HepG2 (cell line): ENCODE measurements around the gene PPP1CC. TPM values are rescaled to one million over a fixed set of nuclear protein-coding genes. Genes with fewer than 3 reads are reported as not detected.

ENCODE experiments used
- ARNTL ChIP-seq: sonication (generic); formaldehyde crosslinking; IDR thresholded peaks from 2 replicates; pipeline ENCODE4 v1.4.0; 2020; ENCODE audit warnings: mild to moderate bottlenecking, missing genetic modification reagents
- BRF2 ChIP-seq: sonication (generic); formaldehyde crosslinking; IDR thresholded peaks from 2 replicates; pipeline ENCODE4 v1.8.1; 2022; ENCODE audit warnings: mild to moderate bottlenecking, missing genetic modification reagents
- ETV5 ChIP-seq: IDR thresholded peaks from 2 replicates; pipeline ENCODE4 v1.6.1; 2018; ENCODE audit warnings: missing biosample characterization, missing genetic modification reagents, inconsistent platforms, borderline replicate concordance
- FIP1L1 ChIP-seq: fragments of 200-400 bp; formaldehyde crosslinking; IDR thresholded peaks from 2 replicates; pipeline ENCODE4 v1.6.1; 2018; ENCODE audit warnings: low read depth, mild to moderate bottlenecking, low read length, moderate library complexity, borderline replicate concordance; ENCODE audit not compliant: insufficient read depth
- HNRNPL ChIP-seq: fragments of 200-400 bp; formaldehyde crosslinking; IDR thresholded peaks from 2 replicates; pipeline ENCODE4 v1.6.1; 2017; ENCODE audit warnings: mild to moderate bottlenecking, low read depth, low read length
- KAT8 ChIP-seq: IDR thresholded peaks from 2 replicates; pipeline ENCODE4 v1.6.1; 2016; ENCODE audit warnings: missing genetic modification reagents, missing compliant biosample characterization
- KDM5B ChIP-seq: sonication (generic); formaldehyde crosslinking; IDR thresholded peaks from 2 replicates; pipeline ENCODE4 v1.4.0; 2020; ENCODE audit warnings: missing genetic modification reagents, mild to moderate bottlenecking, borderline replicate concordance
- MAX ChIP-seq: IDR thresholded peaks from 2 replicates; pipeline ENCODE4 v1.6.1; 2012; ENCODE audit warnings: inconsistent platforms
- MXD1 ChIP-seq: sonication (generic); formaldehyde crosslinking; IDR thresholded peaks from 2 replicates; pipeline ENCODE4 v1.4.0; 2020; ENCODE audit warnings: mild to moderate bottlenecking, missing genetic modification reagents
- NBN ChIP-seq: fragments of 450-650 bp; conservative IDR thresholded peaks from 2 replicates; pipeline ENCODE4 v1.6.1; 2017
- PHF20 ChIP-seq: sonication (generic); formaldehyde crosslinking; IDR thresholded peaks from 2 replicates; pipeline ENCODE4 v1.5.0; 2020; ENCODE audit warnings: mild to moderate bottlenecking, missing genetic modification reagents
- RELA ChIP-seq: sonication (generic); formaldehyde crosslinking; IDR thresholded peaks from 2 replicates; pipeline ENCODE4 v1.4.0; 2020; ENCODE audit warnings: missing genetic modification reagents
- SALL1 ChIP-seq: sonication (generic); formaldehyde crosslinking; IDR thresholded peaks from 2 replicates; pipeline ENCODE4 v1.8.0; 2022; ENCODE audit warnings: mild to moderate bottlenecking, missing genetic modification reagents
- SMARCE1 ChIP-seq: fragments of 450-650 bp; IDR thresholded peaks from 2 replicates; pipeline ENCODE4 v1.6.1; 2017; ENCODE audit warnings: borderline replicate concordance
- TCF12 ChIP-seq, 2 experiments: fragments of 450-650 bp in 1 of 2; sonication (generic) in 1 of 2; formaldehyde crosslinking in 1 of 2; IDR thresholded peaks; 2 replicates each; pipeline versions ENCODE4 v1.6.1 to v1.8.0; 2017 to 2022; ENCODE audit warnings: antibody characterized with exemption in 1 of 2, mild to moderate bottlenecking in 1 of 2, missing genetic modification reagents in 1 of 2, moderate library complexity in 1 of 2
- TEAD2 ChIP-seq: sonication (generic); formaldehyde crosslinking; IDR thresholded peaks from 2 replicates; pipeline ENCODE4 v1.9.0; 2021; ENCODE audit warnings: missing genetic modification reagents
- THAP11 ChIP-seq: IDR thresholded peaks from 2 replicates; pipeline ENCODE4 v1.6.1; 2016; ENCODE audit warnings: missing biosample characterization, missing genetic modification reagents
- THAP9 ChIP-seq: sonication (generic); formaldehyde crosslinking; IDR thresholded peaks from 2 replicates; pipeline ENCODE4; 2020; ENCODE audit warnings: missing genetic modification reagents, mild to moderate bottlenecking, borderline replicate concordance
- ZNF547 ChIP-seq: sonication (generic); formaldehyde crosslinking; IDR thresholded peaks from 2 replicates; pipeline ENCODE4 v1.5.1; 2020; ENCODE audit warnings: mild to moderate bottlenecking, missing genetic modification reagents
- ZNF558 ChIP-seq: sonication (generic); formaldehyde crosslinking; IDR thresholded peaks from 2 replicates; pipeline ENCODE4 v1.9.0; 2022; ENCODE audit warnings: mild to moderate bottlenecking, missing genetic modification reagents, borderline replicate concordance
- ZNF597 ChIP-seq: sonication (generic); formaldehyde crosslinking; IDR thresholded peaks from 2 replicates; pipeline ENCODE4 v1.5.0; 2020; ENCODE audit warnings: missing genetic modification reagents
- ZNF674 ChIP-seq: sonication (generic); formaldehyde crosslinking; IDR thresholded peaks from 2 replicates; pipeline ENCODE4 v1.5.0; 2020; ENCODE audit warnings: low read depth, mild to moderate bottlenecking, missing genetic modification reagents
- polyA plus RNA-seq, 8 experiments: library from polyadenylated mRNA; depleted of rRNA in 3 of 8; stranded (reverse) in 7 of 8; unstranded in 1 of 8; fragments of >200 nt; fragmentation: Illumina TruSeq in 4 of 8; extraction: Trizol in 4 of 8; gene quantifications; 2 replicates each; pipeline versions ENCODE4 v1.2.1 to v1.2.3, GENCODE V29; 2011 to 2016; ENCODE audit warnings: low read depth in 4 of 8, missing spikeins in 1 of 8, mixed read lengths in 1 of 8; ENCODE audit not compliant: insufficient read depth in 1 of 8
- total RNA-seq, 5 experiments: library from RNA; depleted of rRNA; stranded (reverse); fragments of >200 nt; fragmentation: Illumina TruSeq; extraction: Trizol; gene quantifications; 2 replicates each; pipeline ENCODE4 v1.2.3, GENCODE V29; 2016; ENCODE audit warnings: low read depth in 1 of 5

Gene PPP1CC
- total and polyA plus RNA-seq, 2 of the 13 experiments (the other 11 are each of a cell fraction or from before 2014, with no cell fraction given) = 178 to 187 TPM

- TF ChIP-seq ZNF547 = no peak
- TF ChIP-seq NBN = no peak
- no peak for TF ChIP-seq ARNTL (CRISPR knock-in tag)
- peak; percentile 44; the same call in 1 of the 2 replicates for TF ChIP-seq THAP9 (CRISPR knock-in tag)
- peak; percentile 49; the same call in 1 of the 2 replicates for TF ChIP-seq MXD1 (CRISPR knock-in tag)
- TF ChIP-seq FIP1L1 = no peak
- 0 out of 2 replicates have a peak, but pooled peaks have one; percentile 75 for TF ChIP-seq ZNF558 (CRISPR knock-in tag)
- no peak for TF ChIP-seq ZNF597 (CRISPR knock-in tag)
- 0 out of 2 replicates have a peak, but pooled peaks have one; percentile 16 for TF ChIP-seq THAP11 (CRISPR knock-in tag)
- TF ChIP-seq HNRNPL = no peak
- no peak for TF ChIP-seq ZNF674 (CRISPR knock-in tag)
- TF ChIP-seq MAX = peak; percentile 66
- no peak for TF ChIP-seq RELA
- 0 out of 2 replicates have a peak, but pooled peaks have one; percentile 13 for TF ChIP-seq ETV5 (CRISPR knock-in tag)
- no peak for TF ChIP-seq TEAD2
- TF ChIP-seq KDM5B (CRISPR knock-in tag) = 0 out of 2 replicates have a peak, but pooled peaks have one; percentile 44
- TF ChIP-seq PHF20 = no peak
- no peak for TF ChIP-seq SALL1 (CRISPR knock-in tag)
- no peak for TF ChIP-seq KAT8 (CRISPR knock-in tag)
- TF ChIP-seq BRF2 (CRISPR knock-in tag) = no peak; the same call in 1 of the 2 replicates
- TF ChIP-seq SMARCE1 = no peak
- TF ChIP-seq TCF12 (IDR thresholded peaks at IDR 0.05) = no peak
- no peak for TF ChIP-seq TCF12 (CRISPR knock-in tag; IDR thresholded peaks at IDR 0.05)
Observed at GRCh38 chr12:110689281-110690126, 53.2 kb downstream of the PPP1CC start (continued).
